WTC11 (cell line): ENCODE data around the gene HTRA2. TPM values are rescaled to one million over a fixed set of nuclear protein-coding genes. Genes with fewer than 3 reads are reported as not detected.

Source experiments
- ATF1 ChIP-seq: sonication (generic); formaldehyde crosslinking; IDR thresholded peaks from 2 replicates; pipeline ENCODE4 v1.8.1; 2023; ENCODE audit warnings: mild to moderate bottlenecking, moderate library complexity, missing genetic modification reagents
- CREM ChIP-seq: sonication (generic); formaldehyde crosslinking; IDR thresholded peaks from 2 replicates; pipeline ENCODE4 v1.8.1; 2022; ENCODE audit warnings: mild to moderate bottlenecking, missing genetic modification reagents, moderate library complexity
- ELF4 ChIP-seq: sonication (generic); formaldehyde crosslinking; IDR thresholded peaks from 2 replicates; pipeline ENCODE4 v1.8.1; 2022; ENCODE audit warnings: low read depth, mild to moderate bottlenecking, moderate library complexity, missing genetic modification reagents
- ETV6 ChIP-seq: sonication (generic); formaldehyde crosslinking; IDR thresholded peaks from 2 replicates; pipeline ENCODE4 v1.8.1; 2022; ENCODE audit warnings: mild to moderate bottlenecking, missing genetic modification reagents
- FOXJ3 ChIP-seq: sonication (generic); formaldehyde crosslinking; IDR thresholded peaks from 2 replicates; pipeline ENCODE4 v1.9.0; 2021; ENCODE audit warnings: missing genetic modification reagents, mild to moderate bottlenecking, borderline replicate concordance
- FOXK1 ChIP-seq: sonication (generic); formaldehyde crosslinking; IDR thresholded peaks from 2 replicates; pipeline ENCODE4 v1.8.0; 2022; ENCODE audit warnings: mild to moderate bottlenecking, moderate library complexity, missing genetic modification reagents
- GTF2I ChIP-seq: fragments of 250-450 bp; sonication (Bioruptor Pico); conservative IDR thresholded peaks from 2 replicates; pipeline ENCODE4 v1.4.0; 2021; ENCODE audit warnings: mild to moderate bottlenecking
- KAT7 ChIP-seq: sonication (generic); formaldehyde crosslinking; IDR thresholded peaks from 2 replicates; pipeline ENCODE4 v1.8.1; 2023; ENCODE audit warnings: missing genetic modification reagents, mild to moderate bottlenecking, borderline replicate concordance
- MYBL2 ChIP-seq: sonication (generic); formaldehyde crosslinking; IDR thresholded peaks from 2 replicates; pipeline ENCODE4 v1.8.1; 2023; ENCODE audit warnings: mild to moderate bottlenecking, moderate library complexity, missing genetic modification reagents
- NFATC4 ChIP-seq: fragments of 250-450 bp; sonication (Bioruptor Pico); IDR thresholded peaks from 2 replicates; pipeline ENCODE4 v1.9.0; 2021; ENCODE audit warnings: mild to moderate bottlenecking
- NR3C1 ChIP-seq: sonication (generic); formaldehyde crosslinking; conservative IDR thresholded peaks from 2 replicates; pipeline ENCODE4 v1.8.1; 2023; ENCODE audit warnings: low read depth, mild to moderate bottlenecking, missing genetic modification reagents
- SMAD4 ChIP-seq: sonication (generic); formaldehyde crosslinking; IDR thresholded peaks from 2 replicates; pipeline ENCODE4 v1.8.0; 2022; ENCODE audit warnings: mild to moderate bottlenecking, missing genetic modification reagents
- SP1 ChIP-seq: sonication (generic); formaldehyde crosslinking; conservative IDR thresholded peaks from 2 replicates; pipeline ENCODE4 v1.8.1; 2022; ENCODE audit warnings: missing genetic modification reagents
- TCF7 ChIP-seq: sonication (generic); formaldehyde crosslinking; IDR thresholded peaks from 2 replicates; pipeline ENCODE4 v1.8.0; 2022; ENCODE audit warnings: mild to moderate bottlenecking, low read depth, missing genetic modification reagents, moderate library complexity
- TEAD4 ChIP-seq: sonication (generic); formaldehyde crosslinking; IDR thresholded peaks from 2 replicates; pipeline ENCODE4 v1.8.0; 2022; ENCODE audit warnings: mild to moderate bottlenecking, missing genetic modification reagents
- ZNF121 ChIP-seq: sonication (generic); formaldehyde crosslinking; IDR thresholded peaks from 2 replicates; pipeline ENCODE4 v1.8.0; 2023; ENCODE audit warnings: missing genetic modification reagents
- ZNF138 ChIP-seq: sonication (generic); formaldehyde crosslinking; conservative IDR thresholded peaks from 2 replicates; pipeline ENCODE4 v1.8.1; 2022; ENCODE audit warnings: mild to moderate bottlenecking, moderate library complexity, missing genetic modification reagents
- ZNF671 ChIP-seq: fragments of 250-450 bp; sonication (Bioruptor Pico); IDR thresholded peaks from 2 replicates; pipeline ENCODE4 v1.8.0; 2021; ENCODE audit warnings: mild to moderate bottlenecking
- total RNA-seq: library from RNA; stranded (reverse); gene quantifications from 3 replicates; pipeline ENCODE4 v1.2.3, GENCODE V29; 2021
- TF ChIP-seq, protein P1 (sequence below): sonication (generic); formaldehyde crosslinking; IDR thresholded peaks from 2 replicates; pipeline ENCODE4 v1.8.1; 2023; ENCODE audit warnings: mild to moderate bottlenecking, missing genetic modification reagents, borderline replicate concordance
- TF ChIP-seq, protein P2 (sequence below): sonication (generic); formaldehyde crosslinking; IDR thresholded peaks from 2 replicates; pipeline ENCODE4 v1.8.0; 2022; ENCODE audit warnings: mild to moderate bottlenecking, missing genetic modification reagents
- TF ChIP-seq, protein P3 (sequence below): sonication (generic); formaldehyde crosslinking; IDR thresholded peaks from 2 replicates; pipeline ENCODE4 v1.8.0; 2023; ENCODE audit warnings: missing genetic modification reagents
- TF ChIP-seq, protein P4 (sequence below): sonication (generic); formaldehyde crosslinking; IDR thresholded peaks from 2 replicates; pipeline ENCODE4 v1.8.1; 2023; ENCODE audit warnings: mild to moderate bottlenecking, missing genetic modification reagents, moderate library complexity
- TF ChIP-seq, protein P5 (sequence below): fragments of 250-450 bp; sonication (Bioruptor Pico); IDR thresholded peaks from 2 replicates; pipeline ENCODE4 v1.9.0; 2021; ENCODE audit warnings: mild to moderate bottlenecking
- TF ChIP-seq, protein P6 (sequence below): fragments of 250-450 bp; sonication (Bioruptor Pico); IDR thresholded peaks from 2 replicates; pipeline ENCODE4 v1.9.0; 2021; ENCODE audit warnings: mild to moderate bottlenecking, borderline replicate concordance
- TF ChIP-seq, protein P7 (sequence below): sonication (generic); formaldehyde crosslinking; IDR thresholded peaks from 2 replicates; pipeline ENCODE4 v1.8.1; 2023; ENCODE audit warnings: mild to moderate bottlenecking, missing genetic modification reagents

The HTRA2 gene
- total RNA-seq, 1 experiment from 2014 or later: 30.0 TPM

DNA sequence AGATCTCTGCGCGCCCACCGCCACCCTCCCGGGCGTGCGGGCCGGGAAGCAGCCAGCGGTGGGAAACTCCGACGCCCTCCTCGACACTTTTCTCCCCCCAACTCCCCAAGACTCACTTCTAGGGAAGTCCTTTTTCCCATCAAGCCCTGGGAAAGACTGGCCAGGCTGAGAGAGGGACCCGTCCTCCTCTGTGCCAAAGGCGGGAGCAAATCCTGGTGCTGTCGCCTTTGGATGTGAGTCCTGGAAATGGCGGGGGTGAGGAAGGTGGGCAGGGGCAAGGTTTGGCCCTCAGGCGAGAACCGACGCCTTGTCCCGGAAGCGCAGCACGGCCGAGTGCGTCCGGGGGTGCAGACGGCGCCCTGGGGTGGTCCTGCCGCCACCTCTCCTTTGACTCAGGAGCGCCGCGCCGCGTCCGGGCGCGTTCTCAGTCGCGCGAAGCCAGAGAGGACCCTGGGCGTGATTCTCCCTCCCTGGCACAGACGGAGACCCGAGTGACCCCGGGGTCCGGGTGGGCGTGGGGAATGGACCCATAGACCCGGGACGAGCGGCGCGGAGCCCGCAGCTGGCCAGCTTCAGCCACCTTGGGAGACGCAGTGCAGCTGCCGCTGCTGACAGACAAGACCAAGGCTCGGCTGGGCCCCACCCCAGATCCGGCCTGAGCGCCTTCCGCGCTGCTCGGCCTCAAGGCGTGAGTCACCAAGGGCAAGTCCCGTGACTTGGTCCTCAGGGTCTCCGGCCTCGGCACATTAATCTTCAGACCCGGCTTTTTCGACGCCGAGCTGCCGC is 26.8 kb upstream of the HTRA2 start (continued):
- TF ChIP-seq, protein P1, sequence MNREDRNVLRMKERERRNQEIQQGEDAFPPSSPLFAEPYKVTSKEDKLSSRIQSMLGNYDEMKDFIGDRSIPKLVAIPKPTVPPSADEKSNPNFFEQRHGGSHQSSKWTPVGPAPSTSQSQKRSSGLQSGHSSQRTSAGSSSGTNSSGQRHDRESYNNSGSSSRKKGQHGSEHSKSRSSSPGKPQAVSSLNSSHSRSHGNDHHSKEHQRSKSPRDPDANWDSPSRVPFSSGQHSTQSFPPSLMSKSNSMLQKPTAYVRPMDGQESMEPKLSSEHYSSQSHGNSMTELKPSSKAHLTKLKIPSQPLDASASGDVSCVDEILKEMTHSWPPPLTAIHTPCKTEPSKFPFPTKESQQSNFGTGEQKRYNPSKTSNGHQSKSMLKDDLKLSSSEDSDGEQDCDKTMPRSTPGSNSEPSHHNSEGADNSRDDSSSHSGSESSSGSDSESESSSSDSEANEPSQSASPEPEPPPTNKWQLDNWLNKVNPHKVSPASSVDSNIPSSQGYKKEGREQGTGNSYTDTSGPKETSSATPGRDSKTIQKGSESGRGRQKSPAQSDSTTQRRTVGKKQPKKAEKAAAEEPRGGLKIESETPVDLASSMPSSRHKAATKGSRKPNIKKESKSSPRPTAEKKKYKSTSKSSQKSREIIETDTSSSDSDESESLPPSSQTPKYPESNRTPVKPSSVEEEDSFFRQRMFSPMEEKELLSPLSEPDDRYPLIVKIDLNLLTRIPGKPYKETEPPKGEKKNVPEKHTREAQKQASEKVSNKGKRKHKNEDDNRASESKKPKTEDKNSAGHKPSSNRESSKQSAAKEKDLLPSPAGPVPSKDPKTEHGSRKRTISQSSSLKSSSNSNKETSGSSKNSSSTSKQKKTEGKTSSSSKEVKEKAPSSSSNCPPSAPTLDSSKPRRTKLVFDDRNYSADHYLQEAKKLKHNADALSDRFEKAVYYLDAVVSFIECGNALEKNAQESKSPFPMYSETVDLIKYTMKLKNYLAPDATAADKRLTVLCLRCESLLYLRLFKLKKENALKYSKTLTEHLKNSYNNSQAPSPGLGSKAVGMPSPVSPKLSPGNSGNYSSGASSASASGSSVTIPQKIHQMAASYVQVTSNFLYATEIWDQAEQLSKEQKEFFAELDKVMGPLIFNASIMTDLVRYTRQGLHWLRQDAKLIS: no peak
- TF ChIP-seq ZNF138 (CRISPR knock-in tag) (no peak), TCF7 (CRISPR knock-in tag) (no peak), SMAD4 (CRISPR knock-in tag) (no peak), ELF4 (CRISPR knock-in tag) (no peak), NFATC4 (CRISPR knock-in tag) (no peak), MYBL2 (no peak), SP1 (CRISPR knock-in tag) (no peak; the same call in none of the 2 replicates), GTF2I (CRISPR knock-in tag) (no peak), ATF1 (CRISPR knock-in tag) (no peak), CREM (no peak), ZNF121 (CRISPR knock-in tag) (no peak), TEAD4 (CRISPR knock-in tag) (no peak), ZNF671 (no peak), NR3C1 (CRISPR knock-in tag) (no peak), ETV6 (peak; percentile 49; the same call in 1 of the 2 replicates), FOXK1 (CRISPR knock-in tag) (peak; percentile 57; the same call in 1 of the 2 replicates), FOXJ3 (no peak), KAT7 (CRISPR knock-in tag) (no peak)
- TF ChIP-seq, protein P2, sequence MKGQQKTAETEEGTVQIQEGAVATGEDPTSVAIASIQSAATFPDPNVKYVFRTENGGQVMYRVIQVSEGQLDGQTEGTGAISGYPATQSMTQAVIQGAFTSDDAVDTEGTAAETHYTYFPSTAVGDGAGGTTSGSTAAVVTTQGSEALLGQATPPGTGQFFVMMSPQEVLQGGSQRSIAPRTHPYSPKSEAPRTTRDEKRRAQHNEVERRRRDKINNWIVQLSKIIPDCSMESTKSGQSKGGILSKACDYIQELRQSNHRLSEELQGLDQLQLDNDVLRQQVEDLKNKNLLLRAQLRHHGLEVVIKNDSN (CRISPR knock-in tag): no peak; the same call in 1 of the 2 replicates
- TF ChIP-seq, protein P3, sequence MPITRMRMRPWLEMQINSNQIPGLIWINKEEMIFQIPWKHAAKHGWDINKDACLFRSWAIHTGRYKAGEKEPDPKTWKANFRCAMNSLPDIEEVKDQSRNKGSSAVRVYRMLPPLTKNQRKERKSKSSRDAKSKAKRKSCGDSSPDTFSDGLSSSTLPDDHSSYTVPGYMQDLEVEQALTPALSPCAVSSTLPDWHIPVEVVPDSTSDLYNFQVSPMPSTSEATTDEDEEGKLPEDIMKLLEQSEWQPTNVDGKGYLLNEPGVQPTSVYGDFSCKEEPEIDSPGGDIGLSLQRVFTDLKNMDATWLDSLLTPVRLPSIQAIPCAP (CRISPR knock-in tag): no peak
- TF ChIP-seq, protein P4, sequence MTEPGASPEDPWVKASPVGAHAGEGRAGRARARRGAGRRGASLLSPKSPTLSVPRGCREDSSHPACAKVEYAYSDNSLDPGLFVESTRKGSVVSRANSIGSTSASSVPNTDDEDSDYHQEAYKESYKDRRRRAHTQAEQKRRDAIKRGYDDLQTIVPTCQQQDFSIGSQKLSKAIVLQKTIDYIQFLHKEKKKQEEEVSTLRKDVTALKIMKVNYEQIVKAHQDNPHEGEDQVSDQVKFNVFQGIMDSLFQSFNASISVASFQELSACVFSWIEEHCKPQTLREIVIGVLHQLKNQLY (CRISPR knock-in tag): no peak
- TF ChIP-seq, protein P5, sequence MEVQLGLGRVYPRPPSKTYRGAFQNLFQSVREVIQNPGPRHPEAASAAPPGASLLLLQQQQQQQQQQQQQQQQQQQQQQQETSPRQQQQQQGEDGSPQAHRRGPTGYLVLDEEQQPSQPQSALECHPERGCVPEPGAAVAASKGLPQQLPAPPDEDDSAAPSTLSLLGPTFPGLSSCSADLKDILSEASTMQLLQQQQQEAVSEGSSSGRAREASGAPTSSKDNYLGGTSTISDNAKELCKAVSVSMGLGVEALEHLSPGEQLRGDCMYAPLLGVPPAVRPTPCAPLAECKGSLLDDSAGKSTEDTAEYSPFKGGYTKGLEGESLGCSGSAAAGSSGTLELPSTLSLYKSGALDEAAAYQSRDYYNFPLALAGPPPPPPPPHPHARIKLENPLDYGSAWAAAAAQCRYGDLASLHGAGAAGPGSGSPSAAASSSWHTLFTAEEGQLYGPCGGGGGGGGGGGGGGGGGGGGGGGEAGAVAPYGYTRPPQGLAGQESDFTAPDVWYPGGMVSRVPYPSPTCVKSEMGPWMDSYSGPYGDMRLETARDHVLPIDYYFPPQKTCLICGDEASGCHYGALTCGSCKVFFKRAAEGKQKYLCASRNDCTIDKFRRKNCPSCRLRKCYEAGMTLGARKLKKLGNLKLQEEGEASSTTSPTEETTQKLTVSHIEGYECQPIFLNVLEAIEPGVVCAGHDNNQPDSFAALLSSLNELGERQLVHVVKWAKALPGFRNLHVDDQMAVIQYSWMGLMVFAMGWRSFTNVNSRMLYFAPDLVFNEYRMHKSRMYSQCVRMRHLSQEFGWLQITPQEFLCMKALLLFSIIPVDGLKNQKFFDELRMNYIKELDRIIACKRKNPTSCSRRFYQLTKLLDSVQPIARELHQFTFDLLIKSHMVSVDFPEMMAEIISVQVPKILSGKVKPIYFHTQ: no peak
- TF ChIP-seq, protein P6, sequence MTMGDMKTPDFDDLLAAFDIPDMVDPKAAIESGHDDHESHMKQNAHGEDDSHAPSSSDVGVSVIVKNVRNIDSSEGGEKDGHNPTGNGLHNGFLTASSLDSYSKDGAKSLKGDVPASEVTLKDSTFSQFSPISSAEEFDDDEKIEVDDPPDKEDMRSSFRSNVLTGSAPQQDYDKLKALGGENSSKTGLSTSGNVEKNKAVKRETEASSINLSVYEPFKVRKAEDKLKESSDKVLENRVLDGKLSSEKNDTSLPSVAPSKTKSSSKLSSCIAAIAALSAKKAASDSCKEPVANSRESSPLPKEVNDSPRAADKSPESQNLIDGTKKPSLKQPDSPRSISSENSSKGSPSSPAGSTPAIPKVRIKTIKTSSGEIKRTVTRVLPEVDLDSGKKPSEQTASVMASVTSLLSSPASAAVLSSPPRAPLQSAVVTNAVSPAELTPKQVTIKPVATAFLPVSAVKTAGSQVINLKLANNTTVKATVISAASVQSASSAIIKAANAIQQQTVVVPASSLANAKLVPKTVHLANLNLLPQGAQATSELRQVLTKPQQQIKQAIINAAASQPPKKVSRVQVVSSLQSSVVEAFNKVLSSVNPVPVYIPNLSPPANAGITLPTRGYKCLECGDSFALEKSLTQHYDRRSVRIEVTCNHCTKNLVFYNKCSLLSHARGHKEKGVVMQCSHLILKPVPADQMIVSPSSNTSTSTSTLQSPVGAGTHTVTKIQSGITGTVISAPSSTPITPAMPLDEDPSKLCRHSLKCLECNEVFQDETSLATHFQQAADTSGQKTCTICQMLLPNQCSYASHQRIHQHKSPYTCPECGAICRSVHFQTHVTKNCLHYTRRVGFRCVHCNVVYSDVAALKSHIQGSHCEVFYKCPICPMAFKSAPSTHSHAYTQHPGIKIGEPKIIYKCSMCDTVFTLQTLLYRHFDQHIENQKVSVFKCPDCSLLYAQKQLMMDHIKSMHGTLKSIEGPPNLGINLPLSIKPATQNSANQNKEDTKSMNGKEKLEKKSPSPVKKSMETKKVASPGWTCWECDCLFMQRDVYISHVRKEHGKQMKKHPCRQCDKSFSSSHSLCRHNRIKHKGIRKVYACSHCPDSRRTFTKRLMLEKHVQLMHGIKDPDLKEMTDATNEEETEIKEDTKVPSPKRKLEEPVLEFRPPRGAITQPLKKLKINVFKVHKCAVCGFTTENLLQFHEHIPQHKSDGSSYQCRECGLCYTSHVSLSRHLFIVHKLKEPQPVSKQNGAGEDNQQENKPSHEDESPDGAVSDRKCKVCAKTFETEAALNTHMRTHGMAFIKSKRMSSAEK (CRISPR knock-in tag): no peak
- TF ChIP-seq, protein P7, sequence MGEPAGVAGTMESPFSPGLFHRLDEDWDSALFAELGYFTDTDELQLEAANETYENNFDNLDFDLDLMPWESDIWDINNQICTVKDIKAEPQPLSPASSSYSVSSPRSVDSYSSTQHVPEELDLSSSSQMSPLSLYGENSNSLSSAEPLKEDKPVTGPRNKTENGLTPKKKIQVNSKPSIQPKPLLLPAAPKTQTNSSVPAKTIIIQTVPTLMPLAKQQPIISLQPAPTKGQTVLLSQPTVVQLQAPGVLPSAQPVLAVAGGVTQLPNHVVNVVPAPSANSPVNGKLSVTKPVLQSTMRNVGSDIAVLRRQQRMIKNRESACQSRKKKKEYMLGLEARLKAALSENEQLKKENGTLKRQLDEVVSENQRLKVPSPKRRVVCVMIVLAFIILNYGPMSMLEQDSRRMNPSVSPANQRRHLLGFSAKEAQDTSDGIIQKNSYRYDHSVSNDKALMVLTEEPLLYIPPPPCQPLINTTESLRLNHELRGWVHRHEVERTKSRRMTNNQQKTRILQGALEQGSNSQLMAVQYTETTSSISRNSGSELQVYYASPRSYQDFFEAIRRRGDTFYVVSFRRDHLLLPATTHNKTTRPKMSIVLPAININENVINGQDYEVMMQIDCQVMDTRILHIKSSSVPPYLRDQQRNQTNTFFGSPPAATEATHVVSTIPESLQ (CRISPR knock-in tag): no peak
